DMS153 treated with DMSO at 0.1 percent for 48 hours (cell line): Measurements from ENCODE around the gene ZNF594.
"Not testable (repeated sequence)": the region's sequence is repeated elsewhere in the genome, so short reads cannot be mapped to it uniquely, and the experiment has no call there.

Experiments
- DNase-seq: peaks from one replicate; lab custom pipeline; 2025; ENCODE audit not compliant: unreplicated experiment; lab: John Stamatoyannopoulos, UW

The ZNF594 gene

GRCh38 chr17:5203178-5203907 lies 11.7 kb upstream of the ZNF594 start:
- DNase-seq = no peak

DNA sequence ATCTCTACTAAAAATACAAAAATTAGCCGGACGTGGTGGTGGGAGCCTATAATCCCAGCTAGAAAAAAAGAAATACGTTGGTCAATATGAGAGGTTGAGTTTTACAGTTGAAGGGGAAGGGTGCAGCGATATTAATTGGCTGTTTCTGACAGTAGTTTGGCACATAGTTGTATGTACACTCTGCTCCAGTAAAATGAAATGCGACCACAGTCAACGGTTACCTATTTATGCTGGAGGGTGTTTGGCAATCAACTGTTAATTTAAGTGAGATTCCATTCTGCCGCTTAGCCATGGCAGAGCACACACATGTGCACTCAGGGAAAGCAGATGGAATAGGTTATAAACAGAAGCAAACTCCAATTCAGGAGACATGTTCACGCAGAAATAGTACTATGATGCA lies 9.3 kb upstream of the ZNF594 start:
- DNase-seq = no peak

DNA sequence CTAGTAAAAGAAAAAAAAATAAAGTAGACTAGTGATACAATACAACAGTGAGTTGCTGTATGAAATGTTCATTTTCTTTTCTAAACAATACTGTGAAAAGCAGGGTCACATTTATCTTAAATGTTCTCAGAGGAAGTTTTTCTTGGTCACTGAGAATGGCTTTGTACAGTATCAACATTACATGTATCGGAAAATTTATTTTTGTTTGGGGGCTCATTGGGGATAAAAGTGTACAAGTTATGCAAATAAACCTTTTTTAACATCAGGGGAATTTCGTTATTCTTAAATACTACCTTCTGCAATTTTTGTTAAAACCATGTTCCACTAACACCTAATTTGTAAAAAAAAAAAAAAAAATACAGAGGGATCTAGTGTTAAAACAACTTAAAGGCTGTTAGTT lies 8.7 kb upstream of the ZNF594 start:
- DNase-seq = no peak

- DNase-seq = no peak
Observed at GRCh38 chr17:5198472-5198871, 6.8 kb upstream of the ZNF594 start.

DNA sequence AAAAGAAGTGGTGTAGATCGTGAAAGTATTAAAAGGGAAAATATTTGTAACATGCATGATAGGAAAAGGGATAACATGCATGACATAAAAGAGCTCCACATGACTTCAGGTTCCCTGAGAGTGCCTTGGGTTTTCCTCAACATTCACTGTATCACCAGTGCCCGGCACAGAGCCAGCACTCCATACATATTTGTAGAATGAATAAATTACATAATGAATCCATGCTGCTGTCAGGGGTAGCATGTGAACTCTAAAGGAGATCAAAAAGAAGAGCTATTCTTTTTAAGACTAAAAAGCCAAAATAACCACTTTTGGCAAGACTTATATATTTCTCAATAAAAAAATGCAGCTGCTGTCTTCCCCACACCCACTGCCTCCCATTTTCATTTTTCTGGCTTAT lies 2.7 kb upstream of the ZNF594 start:
- no peak for DNase-seq

DNA sequence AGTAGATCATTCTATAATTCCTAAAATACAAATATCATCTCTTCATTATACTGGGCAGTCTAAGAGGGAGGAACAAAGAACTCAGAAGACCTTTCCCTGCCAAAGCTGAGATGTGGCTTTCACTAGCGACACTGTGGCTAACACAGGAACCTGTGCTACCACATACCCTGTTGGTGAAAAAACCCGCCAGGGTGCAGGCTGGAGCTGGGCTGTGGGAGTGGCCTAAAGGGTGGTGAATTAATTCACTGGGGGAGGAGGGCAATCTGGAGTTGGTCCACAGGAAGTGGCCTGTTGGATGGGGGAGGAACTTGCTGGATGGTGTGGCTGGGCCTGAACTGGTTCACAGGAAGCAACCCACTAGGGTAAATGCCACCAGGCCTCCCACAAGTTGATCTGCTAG lies 7.4 kb downstream of the ZNF594 start:
- no peak for DNase-seq

DNA sequence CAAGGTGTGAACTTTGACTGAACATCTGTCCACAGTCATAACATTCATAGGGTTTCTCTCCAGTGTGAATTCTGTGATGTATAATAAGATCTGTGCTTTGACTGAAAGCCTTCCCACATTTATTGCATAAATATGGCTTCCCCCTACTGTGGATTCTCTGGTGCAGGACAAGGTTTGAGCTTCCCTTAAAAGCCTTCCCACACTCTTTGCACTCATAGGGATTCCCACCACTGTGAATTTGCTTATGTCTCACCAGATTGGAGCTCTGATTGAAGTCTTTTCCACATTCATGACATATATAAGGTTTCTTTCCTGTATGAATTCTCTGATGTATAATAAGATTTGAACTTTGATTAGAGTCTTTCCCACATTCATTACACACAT lies 8.3 kb downstream of the ZNF594 start:
- DNase-seq = no peak

- no peak for DNase-seq
Observed at GRCh38 chr17:5182597-5183409, 8.9 kb downstream of the ZNF594 start.

- DNase-seq = no peak
Observed at GRCh38 chr17:5181509-5182305, 10.0 kb downstream of the ZNF594 start.

GRCh38 chr17:5179003-5179402 lies 12.7 kb downstream of the ZNF594 start:
- DNase-seq = no peak

DNA sequence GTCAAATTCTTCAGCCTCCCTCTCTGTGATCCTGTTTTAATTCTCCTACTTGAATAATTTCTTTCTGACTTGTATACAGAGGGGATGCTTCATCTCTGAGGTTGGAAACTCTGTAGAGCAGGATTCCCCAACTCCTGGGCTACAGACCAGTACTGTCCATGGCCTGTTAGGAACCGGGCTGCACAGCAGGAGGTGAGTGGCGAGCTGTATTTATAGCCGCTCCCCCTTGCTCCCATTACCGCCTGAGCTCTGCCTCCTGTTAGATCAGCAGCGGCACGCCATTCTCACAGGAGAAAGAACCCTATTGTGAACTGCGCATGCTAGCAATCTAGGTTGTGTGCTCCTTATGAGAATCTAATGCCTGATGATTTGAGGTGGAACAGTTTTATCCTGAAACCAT lies 16.6 kb downstream of the ZNF594 start:
- DNase-seq = not testable (repeated sequence)

DNA sequence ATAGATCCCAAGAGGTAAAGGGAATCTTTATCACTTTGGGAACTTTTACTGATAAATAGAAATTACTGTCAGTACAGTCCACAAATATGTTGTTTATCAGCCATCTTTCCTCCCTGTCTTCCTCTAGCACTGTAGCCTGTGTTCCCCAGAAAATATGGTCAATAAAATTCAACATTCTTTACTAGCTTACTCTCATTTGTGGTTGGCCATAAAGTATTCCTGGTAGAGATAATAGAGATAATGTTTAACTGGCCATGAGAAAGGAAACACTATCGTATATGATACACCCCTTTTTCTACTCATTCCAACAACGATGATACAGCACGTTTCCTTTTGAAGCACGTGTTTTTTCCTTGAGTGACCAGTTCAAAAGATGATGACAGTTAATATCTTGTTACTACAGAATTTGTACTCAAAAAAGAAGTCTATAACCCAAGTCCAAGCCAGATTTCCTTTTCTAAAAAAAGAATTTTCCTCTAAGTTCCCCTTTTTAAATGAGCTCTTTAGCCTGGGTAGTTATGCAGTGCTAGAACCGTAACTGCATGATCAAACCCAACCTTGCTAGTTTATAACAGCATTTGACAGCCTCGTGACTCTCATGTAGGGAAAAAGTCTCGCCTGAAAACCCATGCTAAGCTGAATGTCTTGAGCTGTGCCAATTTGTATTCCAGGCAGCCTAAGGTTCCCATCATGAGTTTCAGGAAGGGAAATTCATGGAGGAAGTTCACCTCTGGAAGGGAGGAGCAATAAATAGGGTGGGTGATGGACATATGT lies 25.7 kb downstream of the ZNF594 start:
- DNase-seq = not testable (repeated sequence)

- no peak for DNase-seq
Observed at GRCh38 chr17:5164436-5164835, 27.2 kb downstream of the ZNF594 start.

GRCh38 chr17:5161793-5162192 lies 29.9 kb downstream of the ZNF594 start:
- DNase-seq = not testable (repeated sequence)

- DNase-seq = not testable (repeated sequence)
Observed at GRCh38 chr17:5160702-5161101, 31.0 kb downstream of the ZNF594 start.

- not testable (repeated sequence) for DNase-seq
Observed at GRCh38 chr17:5146122-5146521, 45.5 kb downstream of the ZNF594 start.

DNA sequence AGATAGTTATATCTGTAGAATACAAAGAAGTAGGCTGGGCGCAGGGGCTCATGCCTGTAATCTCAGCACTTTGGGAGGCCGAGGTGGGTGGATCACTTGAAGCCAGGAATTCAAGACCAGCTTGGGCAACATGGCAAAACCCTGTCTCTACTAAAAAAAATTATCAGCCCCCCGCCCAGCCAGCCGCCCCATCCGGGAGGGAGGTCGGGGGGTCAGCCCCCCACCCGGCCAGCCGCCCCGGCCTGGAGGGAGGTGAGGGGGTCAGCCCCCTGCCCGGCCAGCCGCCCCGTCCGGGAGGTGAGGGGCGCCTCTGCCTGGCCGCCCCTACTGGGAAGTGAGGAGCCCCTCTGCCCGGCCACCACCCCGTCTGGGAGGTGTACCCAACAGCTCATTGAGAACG lies 48.8 kb downstream of the ZNF594 start:
- DNase-seq = not testable (repeated sequence)

GRCh38 chr17:5139458-5139732 lies 52.3 kb downstream of the ZNF594 start:
- DNase-seq = no peak

DNA sequence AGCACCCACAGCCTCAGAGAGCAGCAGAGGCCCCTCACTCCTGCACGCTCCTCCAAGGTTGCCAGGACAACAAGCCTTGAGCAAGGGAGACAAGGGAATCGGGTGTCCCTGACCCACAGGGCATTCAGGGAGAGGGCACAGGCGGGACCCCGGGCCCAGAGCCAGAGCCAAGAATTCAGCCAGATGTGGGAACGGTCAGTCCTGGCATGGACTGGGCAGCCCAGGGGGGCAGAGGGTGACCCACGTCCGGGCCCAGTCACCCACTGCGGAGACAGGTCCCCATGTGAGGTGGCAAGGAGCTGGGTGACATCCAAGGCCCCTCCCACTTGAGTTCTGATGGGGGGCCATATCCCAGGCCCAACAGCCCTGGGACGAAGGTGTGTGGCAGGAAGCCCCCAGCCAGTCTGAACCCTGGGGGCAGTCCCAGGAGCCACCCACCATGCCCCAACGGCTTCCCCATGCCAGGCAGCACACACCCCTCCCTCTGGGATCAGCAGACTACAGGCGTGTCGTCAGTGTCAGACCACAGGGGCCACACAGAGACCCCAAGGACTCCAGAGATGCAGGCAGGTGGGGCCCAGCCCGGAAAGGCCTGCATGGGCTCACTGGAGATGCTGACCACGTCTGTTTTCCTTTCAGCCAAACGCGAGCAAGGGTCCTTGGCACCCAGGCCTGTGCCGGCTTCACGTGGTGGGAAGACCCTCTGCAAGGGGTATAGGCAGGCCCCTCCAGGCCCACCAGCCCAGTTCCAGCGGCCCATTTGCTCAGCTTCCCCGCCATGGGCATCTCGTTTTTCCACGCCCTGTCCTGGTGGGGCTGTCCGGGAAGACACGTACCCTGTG lies 52.8 kb downstream of the ZNF594 start:
- DNase-seq = no peak

DNA sequence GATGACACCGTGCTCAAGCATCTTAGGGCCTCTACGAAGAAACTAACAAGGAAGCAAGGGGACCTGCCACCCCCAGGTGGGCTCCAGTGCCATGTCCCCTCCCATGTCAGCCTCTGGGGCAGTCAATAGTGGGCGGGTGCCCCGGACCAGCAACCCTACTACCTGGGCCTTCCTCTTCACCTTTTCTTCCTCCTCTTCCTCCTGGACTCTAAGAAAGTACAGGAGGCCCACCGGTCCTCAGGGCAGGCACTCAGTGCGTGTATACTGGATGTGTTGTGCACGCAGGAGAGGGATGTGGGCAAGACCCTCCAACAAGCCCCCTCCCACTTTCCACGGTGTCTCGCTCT lies 53.5 kb downstream of the ZNF594 start:
- not testable (repeated sequence) for DNase-seq
